GM19025 (cell line): ENCODE data around the gene CCL2.

Source experiments
- ATAC-seq: cut with Tn5 transposase; IDR thresholded peaks from one replicate; pipeline ENCODE4 v1.9.1; 2021; ENCODE audit warnings: mild to moderate bottlenecking, low read depth, moderate library complexity; ENCODE audit not compliant: unreplicated experiment

The CCL2 gene

GRCh38 chr17:34260861-34261260 lies 5.8 kb downstream of the CCL2 start:
- no peak for ATAC-seq

- ATAC-seq: no peak
These were observed 6.7 kb downstream of the CCL2 start for GRCh38 chr17:34261568-34262337.

DNA sequence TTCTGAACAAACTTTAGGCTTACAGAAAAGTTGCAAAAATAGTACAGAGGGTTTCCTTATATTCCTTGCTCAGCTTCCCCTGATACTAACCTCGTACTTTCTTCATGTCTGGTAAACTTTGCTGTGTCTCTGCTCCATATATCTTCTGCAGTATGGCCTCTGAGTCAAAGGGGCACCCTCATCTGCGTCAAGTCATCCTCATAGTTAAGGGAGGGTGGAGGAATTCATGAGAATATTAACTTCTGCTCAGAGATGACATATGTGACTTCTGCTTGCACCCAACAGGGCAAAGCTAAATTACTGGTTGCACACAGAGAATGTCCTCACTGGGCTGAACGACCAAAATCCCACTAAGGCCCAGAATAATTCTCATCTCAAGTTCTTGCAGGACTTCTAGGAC lies 10.6 kb downstream of the CCL2 start:
- no peak for ATAC-seq

- ATAC-seq: no peak
These were observed 14.9 kb downstream of the CCL2 start, which contains the start of gene CCL7 for GRCh38 chr17:34269969-34270368. Gene CCL7 (plus strand): TSS chr17:34270221. CDS start chr17:34270291, 70 bp downstream.

GRCh38 chr17:34275881-34276280 lies 20.8 kb downstream of the CCL2 start:
- ATAC-seq: no peak

GRCh38 chr17:34276826-34277225 lies 21.7 kb downstream of the CCL2 start:
- no peak for ATAC-seq

GRCh38 chr17:34283571-34283970 lies 28.5 kb downstream of the CCL2 start:
- no peak for ATAC-seq

DNA sequence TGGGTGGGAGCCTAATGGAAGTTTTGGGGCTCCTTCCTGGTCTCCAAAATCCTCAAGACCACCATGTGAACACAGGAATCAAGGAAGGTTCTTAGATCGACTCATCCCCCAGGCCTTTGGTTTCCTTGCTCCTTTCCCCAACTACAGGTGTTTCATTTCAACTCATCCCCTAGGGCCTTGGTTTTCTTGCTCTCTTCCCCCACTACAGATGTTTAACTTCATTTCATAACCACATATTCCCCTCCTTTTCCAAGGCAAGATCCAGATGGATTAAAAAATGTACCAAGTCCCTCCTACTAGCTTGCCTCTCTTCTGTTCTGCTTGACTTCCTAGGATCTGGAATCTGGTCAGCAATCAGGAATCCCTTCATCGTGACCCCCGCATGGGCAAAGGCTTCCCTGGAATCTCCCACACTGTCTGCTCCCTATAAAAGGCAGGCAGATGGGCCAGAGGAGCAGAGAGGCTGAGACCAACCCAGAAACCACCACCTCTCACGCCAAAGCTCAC lies 30.3 kb downstream of the CCL2 start, which contains the start of gene CCL11:
Gene CCL11, plus strand, starts transcription at position 457 of the 507 bp plus-strand sequence. CDS start 67 bp downstream, outside the sequence.
- no peak for ATAC-seq

GRCh38 chr17:34287875-34288274 lies 32.8 kb downstream of the CCL2 start:
- no peak for ATAC-seq

DNA sequence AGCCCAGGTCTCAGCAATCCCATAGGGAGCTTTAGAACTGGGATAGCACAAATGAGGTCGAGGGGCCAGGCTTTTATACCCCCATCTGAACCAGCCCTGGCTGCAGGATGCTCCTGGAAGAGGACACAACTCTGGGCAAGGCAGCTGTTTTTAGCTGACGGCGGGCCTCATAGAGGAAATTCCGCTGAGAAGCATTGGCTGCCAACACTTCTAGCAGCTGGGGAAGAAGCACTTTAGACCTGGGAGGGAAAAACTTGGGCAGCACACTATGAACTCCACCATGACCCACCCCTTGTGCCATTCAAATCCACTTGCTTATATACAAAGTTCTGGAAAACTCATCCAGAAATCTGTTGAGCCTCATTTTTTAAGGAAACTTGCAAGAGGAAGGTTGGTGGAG lies 35.5 kb downstream of the CCL2 start:
- ATAC-seq: no peak

DNA sequence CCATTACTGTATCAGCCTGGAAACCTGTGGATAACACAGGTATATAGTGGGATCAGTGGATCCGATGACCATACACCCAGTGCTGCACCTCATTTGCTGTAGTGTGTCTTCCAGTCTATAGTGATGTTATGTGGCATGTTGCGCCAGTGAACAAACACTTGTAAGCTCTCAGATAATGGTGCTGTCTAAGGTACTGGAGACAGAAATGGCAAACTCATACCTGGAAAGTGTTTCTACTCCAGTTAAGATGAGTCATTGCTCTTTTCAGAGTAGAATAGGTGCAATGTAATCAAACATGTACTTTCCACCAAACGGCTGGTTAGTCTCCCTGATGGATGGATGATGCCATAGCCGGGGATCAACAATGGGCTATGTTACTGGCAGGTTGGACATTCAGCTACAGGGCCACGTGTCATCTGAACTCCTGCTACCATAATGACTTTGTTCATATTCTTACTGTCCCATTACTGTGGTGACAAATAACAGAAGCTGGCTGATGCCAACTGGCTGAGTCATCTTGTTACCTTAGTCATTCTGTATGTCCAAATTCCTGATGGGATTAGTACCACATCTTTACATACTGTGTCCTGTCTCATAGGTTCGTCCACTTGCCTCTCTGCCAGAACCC lies 36.8 kb downstream of the CCL2 start:
- ATAC-seq: no peak

DNA sequence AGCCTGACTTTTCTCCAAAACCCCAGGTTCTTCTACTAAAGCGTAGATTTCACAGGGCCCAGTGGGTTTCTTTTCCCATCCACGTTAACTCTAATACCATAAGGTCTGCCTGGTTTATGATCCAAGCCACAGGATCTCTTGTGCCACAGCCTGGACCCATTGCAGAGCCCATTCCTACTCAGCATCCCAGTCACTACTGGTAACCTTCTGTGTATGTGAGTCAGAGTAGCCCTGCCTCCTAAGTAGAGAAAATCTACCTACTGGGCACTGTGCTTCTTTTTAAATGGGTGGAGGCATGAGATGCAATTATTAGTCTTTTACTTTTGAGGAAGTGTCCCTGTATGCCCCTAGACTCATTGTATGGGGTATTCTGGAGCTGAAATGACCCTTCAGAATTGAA lies 43.9 kb downstream of the CCL2 start:
- no peak for ATAC-seq

- no peak for ATAC-seq
These were observed 45.0 kb downstream of the CCL2 start for GRCh38 chr17:34299956-34300577.

GRCh38 chr17:34300652-34301370 lies 45.7 kb downstream of the CCL2 start:
- ATAC-seq: no peak

GRCh38 chr17:34301986-34302385 lies 46.9 kb downstream of the CCL2 start:
- ATAC-seq: no peak

GRCh38 chr17:34302636-34303035 lies 47.6 kb downstream of the CCL2 start:
- no peak for ATAC-seq

DNA sequence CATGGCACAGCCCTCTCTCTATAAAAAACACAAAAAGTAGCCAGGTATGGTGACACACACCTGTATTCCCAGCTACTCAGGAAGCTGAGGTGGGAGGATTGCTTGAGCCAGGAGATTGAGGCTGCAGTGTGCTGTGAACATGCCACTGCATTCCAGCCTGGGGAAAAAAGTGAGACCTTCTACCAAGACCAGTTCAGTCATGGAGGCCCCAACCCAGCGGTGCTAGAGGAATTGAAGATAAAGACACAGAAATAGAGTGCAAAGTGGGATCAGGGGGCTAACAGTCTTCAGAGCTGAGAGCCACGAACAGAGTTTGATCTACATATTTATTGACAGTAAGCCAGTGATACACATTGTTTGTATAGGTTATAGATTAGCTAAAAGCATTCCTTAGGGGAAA lies 48.5 kb downstream of the CCL2 start:
- no peak for ATAC-seq

DNA sequence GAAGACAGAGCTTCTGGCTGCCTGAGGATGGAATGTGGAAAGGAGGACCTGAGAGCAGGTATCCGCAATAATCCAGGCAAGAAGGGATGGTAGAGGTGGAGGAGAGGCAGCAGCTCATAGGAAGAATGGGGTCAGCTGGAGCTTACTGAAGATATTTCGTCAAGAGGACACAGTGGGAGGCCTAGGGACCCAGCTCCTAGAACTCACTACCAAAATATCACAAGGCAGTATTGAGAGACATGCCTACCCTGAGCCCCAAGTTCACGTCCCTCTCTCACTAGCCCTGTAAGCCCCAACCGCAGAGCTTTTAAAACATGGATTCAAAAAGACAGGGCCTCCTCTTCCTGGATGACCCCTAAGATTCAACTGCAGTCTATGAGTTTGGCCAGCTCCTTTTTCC lies 50.0 kb downstream of the CCL2 start:
- no peak for ATAC-seq

DNA sequence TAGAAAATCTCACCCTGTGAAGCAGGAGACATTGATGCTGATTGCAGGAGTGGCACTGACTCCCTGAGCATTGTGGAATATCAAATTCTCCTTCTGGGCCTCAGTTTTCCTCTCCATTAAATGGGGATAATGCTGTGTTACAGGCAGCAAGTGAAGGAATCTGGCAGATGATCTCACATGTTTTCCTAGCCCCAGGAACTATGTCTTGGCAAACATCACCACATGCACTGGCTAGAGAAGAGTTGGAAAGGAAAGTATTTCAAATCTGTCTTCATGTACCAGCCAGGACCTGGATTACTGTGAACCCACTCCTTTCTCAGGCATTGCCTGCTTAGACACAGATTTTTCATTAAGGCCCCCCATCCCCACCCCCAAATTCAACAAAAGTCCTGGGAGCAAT lies 50.5 kb downstream of the CCL2 start:
- no peak for ATAC-seq

DNA sequence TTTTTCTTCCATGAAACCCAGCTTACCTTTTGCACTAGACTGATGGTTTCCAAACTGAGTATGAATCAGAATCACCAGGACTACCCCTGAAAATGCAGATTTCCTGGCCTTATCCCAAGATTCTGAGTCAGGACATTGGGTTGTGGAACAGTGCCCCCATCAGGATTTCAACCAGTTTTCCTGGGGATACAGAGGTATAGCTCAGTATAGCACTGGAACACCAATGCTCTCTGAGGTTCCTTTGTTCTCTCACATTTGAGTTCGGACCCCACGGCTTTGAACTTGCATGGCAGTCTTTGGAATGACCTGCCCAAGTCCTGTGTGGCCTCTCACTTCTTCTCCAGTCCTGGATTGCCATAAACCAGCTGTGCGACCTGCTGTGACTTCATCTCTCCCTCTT lies 51.4 kb downstream of the CCL2 start:
- ATAC-seq: no peak
